Uterus (tissue), 2 donors: ENCODE measurements around the gene ZNF416.

Source experiments
- POLR2A ChIP-seq, 2 donors: fragments of 450-650 bp; IDR thresholded peaks; one replicate each; pipeline ENCODE4 v1.6.1; 2016; ENCODE audit warnings: antibody characterized with exemption in 2 of 2, mild to moderate bottlenecking in 1 of 2, moderate library complexity in 1 of 2
- TF ChIP-seq, protein P1 (sequence below), 4 experiments: fragments of 200-600 bp in 2 of 4; fragments of 450-650 bp in 2 of 4; sonication (generic) in 2 of 4; IDR thresholded peaks; one replicate each; pipeline ENCODE4 v1.5.1; 2016 to 2019; ENCODE audit warnings: antibody characterized with exemption in 4 of 4, mild to moderate bottlenecking in 2 of 4, moderate library complexity in 1 of 4

DNA sequence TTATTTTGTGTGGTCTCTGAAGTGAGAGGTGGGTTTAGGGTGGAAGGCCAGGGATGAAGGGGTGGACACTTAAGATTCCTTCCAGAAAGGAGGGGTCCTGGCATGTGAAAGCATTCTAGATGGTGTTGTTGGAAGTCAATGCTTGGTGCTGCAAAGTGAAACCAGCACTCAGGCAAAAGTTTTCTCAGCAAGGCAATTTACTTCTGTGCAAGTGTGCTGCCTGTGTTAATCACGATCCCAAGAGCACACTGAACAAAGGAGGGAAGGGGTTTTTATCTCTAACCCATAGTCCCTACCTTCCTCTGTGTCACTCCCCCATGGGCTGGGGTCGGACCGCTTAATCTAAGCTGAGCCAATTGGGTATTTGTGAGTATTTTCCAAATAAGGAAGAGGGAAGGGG lies 36.6 kb upstream of the ZNF416 start:
- TF ChIP-seq, protein P1, sequence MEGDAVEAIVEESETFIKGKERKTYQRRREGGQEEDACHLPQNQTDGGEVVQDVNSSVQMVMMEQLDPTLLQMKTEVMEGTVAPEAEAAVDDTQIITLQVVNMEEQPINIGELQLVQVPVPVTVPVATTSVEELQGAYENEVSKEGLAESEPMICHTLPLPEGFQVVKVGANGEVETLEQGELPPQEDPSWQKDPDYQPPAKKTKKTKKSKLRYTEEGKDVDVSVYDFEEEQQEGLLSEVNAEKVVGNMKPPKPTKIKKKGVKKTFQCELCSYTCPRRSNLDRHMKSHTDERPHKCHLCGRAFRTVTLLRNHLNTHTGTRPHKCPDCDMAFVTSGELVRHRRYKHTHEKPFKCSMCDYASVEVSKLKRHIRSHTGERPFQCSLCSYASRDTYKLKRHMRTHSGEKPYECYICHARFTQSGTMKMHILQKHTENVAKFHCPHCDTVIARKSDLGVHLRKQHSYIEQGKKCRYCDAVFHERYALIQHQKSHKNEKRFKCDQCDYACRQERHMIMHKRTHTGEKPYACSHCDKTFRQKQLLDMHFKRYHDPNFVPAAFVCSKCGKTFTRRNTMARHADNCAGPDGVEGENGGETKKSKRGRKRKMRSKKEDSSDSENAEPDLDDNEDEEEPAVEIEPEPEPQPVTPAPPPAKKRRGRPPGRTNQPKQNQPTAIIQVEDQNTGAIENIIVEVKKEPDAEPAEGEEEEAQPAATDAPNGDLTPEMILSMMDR (IDR thresholded peaks at IDR 0.05), result no peak
- TF ChIP-seq POLR2A (IDR thresholded peaks at IDR 0.05), result no peak
